AG09309 (cell line): ENCODE measurements around the gene HSBP1.
A peak's percentile ranks its signal among the peaks of the same experiment; 100 is the strongest.

ENCODE experiments used
- DNase-seq: peaks from one replicate; pipeline ENCODE4 v3.0.0-alpha.2; 2010; ENCODE audit warnings: low read depth
- H3K4me3 ChIP-seq: 2 replicates; pipeline ENCODE4 v1.5.1; 2011; ENCODE audit warnings: mild to moderate bottlenecking, low read depth, low read length, moderate library complexity; ENCODE audit not compliant: control insufficient read depth
- CTCF ChIP-seq: IDR thresholded peaks from 2 replicates; pipeline ENCODE4 v1.5.1; 2011; ENCODE audit warnings: mild to moderate bottlenecking, low read depth, low read length, inconsistent platforms; ENCODE audit not compliant: insufficient read depth, control insufficient read depth; ENCODE audit errors: missing control alignments

The HSBP1 gene

GRCh38 chr16:83807710-83808572 is at the start of gene HSBP1:
HSBP1 (plus strand) TSS chr16:83807978; CDS start chr16:83808077, 99 bp downstream.
- H3K4me3 ChIP-seq = peak within 1 kb of the TSS; percentile 95
- TF ChIP-seq CTCF = no peak
- DNase-seq = peak; percentile 56

GRCh38 chr16:83762141-83762991 is 45.4 kb upstream of the HSBP1 start:
- TF ChIP-seq CTCF = no peak
- DNase-seq = no peak

GRCh38 chr16:83762992-83763358 is 44.8 kb upstream of the HSBP1 start:
- TF ChIP-seq CTCF = no peak
- H3K4me3 ChIP-seq = no peak overlapping the region
- DNase-seq = no peak

More at GRCh38 chr16:83762141-83762991, 45.4 kb upstream of the HSBP1 start:
- H3K4me3 ChIP-seq = no peak overlapping the region

- DNase-seq = no peak
- H3K4me3 ChIP-seq = no peak overlapping the region
- TF ChIP-seq CTCF = no peak
Observed at GRCh38 chr16:83768986-83769385, 38.8 kb upstream of the HSBP1 start.

- DNase-seq = no peak
- H3K4me3 ChIP-seq = no peak overlapping the region
- TF ChIP-seq CTCF = no peak
Observed at GRCh38 chr16:83769397-83770008, 38.3 kb upstream of the HSBP1 start.

- no peak overlapping the region for H3K4me3 ChIP-seq
- no peak for DNase-seq
- TF ChIP-seq CTCF = no peak
Observed at GRCh38 chr16:83771306-83771942, 36.4 kb upstream of the HSBP1 start.
